Amniotic stem cell (primary cell): ENCODE measurements around the gene ALPI.
"Not testable (repeated sequence)": the region's sequence is repeated elsewhere in the genome, so short reads cannot be mapped to it uniquely, and the experiment has no call there.

Experiments
- DNase-seq: peaks from one replicate; lab custom pipeline; 2025; lab: John Stamatoyannopoulos, UW

Gene ALPI

GRCh38 chr2:232443047-232443446, 12.9 kb upstream of the ALPI start:
- DNase-seq = not testable (repeated sequence)

GRCh38 chr2:232443669-232444408, 12.1 kb upstream of the ALPI start:
- DNase-seq = not testable (repeated sequence)

GRCh38 chr2:232444409-232445148, 11.4 kb upstream of the ALPI start:
- DNase-seq = peak; percentile 29

- not testable (repeated sequence) for DNase-seq
Measured at GRCh38 chr2:232445149-232445885, 10.6 kb upstream of the ALPI start.

- DNase-seq = not testable (repeated sequence)
Measured at GRCh38 chr2:232446266-232446777, 9.6 kb upstream of the ALPI start.

GRCh38 chr2:232447091-232447620, 8.8 kb upstream of the ALPI start:
- no peak for DNase-seq

GRCh38 chr2:232447638-232448303, 8.2 kb upstream of the ALPI start:
- no peak for DNase-seq

GRCh38 chr2:232448304-232448690, 7.7 kb upstream of the ALPI start:
- DNase-seq = no peak

GRCh38 chr2:232449964-232450363, 6.0 kb upstream of the ALPI start:
- no peak for DNase-seq

- DNase-seq = not testable (repeated sequence)
Measured at GRCh38 chr2:232451645-232452044, 4.3 kb upstream of the ALPI start.

GRCh38 chr2:232454630-232455029, 1.3 kb upstream of the ALPI start:
- DNase-seq = no peak

GRCh38 chr2:232456296-232457120, 555 bp downstream of the ALPI start:
- DNase-seq = no peak

GRCh38 chr2:232457121-232458011, 1.4 kb downstream of the ALPI start:
- DNase-seq = no peak

GRCh38 chr2:232458051-232458660, 2.2 kb downstream of the ALPI start:
- no peak for DNase-seq

GRCh38 chr2:232458661-232459418, 2.9 kb downstream of the ALPI start:
- no peak for DNase-seq

- no peak for DNase-seq
Measured at GRCh38 chr2:232459419-232460035, 3.6 kb downstream of the ALPI start.

GRCh38 chr2:232460171-232460570, 4.2 kb downstream of the ALPI start:
- DNase-seq = no peak
